K562 (cell line): ENCODE results near the gene ASGR1. TPM values are rescaled to one million over a fixed set of nuclear protein-coding genes. Genes with fewer than 3 reads are reported as not detected.

Experiments used
- BRCA1 ChIP-seq, 2 experiments: fragments of 450-650 bp in 1 of 2; sonication (generic) in 1 of 2; formaldehyde crosslinking in 1 of 2; IDR thresholded peaks; 2 replicates each; pipeline versions ENCODE4 v1.5.0 to v1.6.1; 2017 to 2020; ENCODE audit warnings: mild to moderate bottlenecking in 1 of 2, missing genetic modification reagents in 1 of 2
- CHAMP1 ChIP-seq: fragments of 450-650 bp; IDR thresholded peaks from 2 replicates; pipeline ENCODE4 v1.6.1; 2016; ENCODE audit warnings: mild to moderate bottlenecking
- DMBX1 ChIP-seq: fragments of 250-450 bp; sonication (Bioruptor Pico); IDR thresholded peaks from 2 replicates; pipeline ENCODE4 v1.8.0; 2022; ENCODE audit warnings: inconsistent platforms, mild to moderate bottlenecking, moderate library complexity, borderline replicate concordance
- DNMT1 ChIP-seq: fragments of 450-650 bp; IDR thresholded peaks from 2 replicates; pipeline ENCODE4 v1.6.1; 2016; ENCODE audit warnings: antibody characterized with exemption, mild to moderate bottlenecking
- EGR1 ChIP-seq: fragments of 450-650 bp; conservative IDR thresholded peaks from 2 replicates; pipeline ENCODE4 v1.6.1; 2017; ENCODE audit warnings: mild to moderate bottlenecking
- ELF4 ChIP-seq: fragments of 450-650 bp; formaldehyde crosslinking; IDR thresholded peaks from 2 replicates; pipeline ENCODE4 v1.4.0; 2022; ENCODE audit warnings: missing genetic modification characterization
- FOXA1 ChIP-seq: fragments of 450-650 bp; IDR thresholded peaks from 2 replicates; pipeline ENCODE4 v1.6.1; 2016; ENCODE audit warnings: mild to moderate bottlenecking, borderline replicate concordance
- GATAD2A ChIP-seq: fragments of 450-650 bp; IDR thresholded peaks from 2 replicates; pipeline ENCODE4 v1.6.1; 2017
- HDAC1 ChIP-seq, 2 experiments: fragments of 450-650 bp; IDR thresholded peaks; 2 replicates each; pipeline ENCODE4 v1.6.1; 2016 to 2017; ENCODE audit warnings: inconsistent platforms in 1 of 2, mild to moderate bottlenecking in 1 of 2, moderate library complexity in 1 of 2
- MLLT1 ChIP-seq, 2 experiments: fragments of 450-650 bp; IDR thresholded peaks; 2 replicates each; pipeline ENCODE4 v1.6.1; 2016
- NFIC ChIP-seq: fragments of 450-650 bp; IDR thresholded peaks from 2 replicates; pipeline ENCODE4 v1.6.1; 2017; ENCODE audit warnings: mild to moderate bottlenecking, inconsistent platforms
- NFXL1 ChIP-seq: fragments of 450-650 bp; formaldehyde crosslinking; IDR thresholded peaks from 2 replicates; pipeline ENCODE4 v1.4.0; 2021; ENCODE audit warnings: mild to moderate bottlenecking
- PTBP1 ChIP-seq: fragments of 200-400 bp; formaldehyde crosslinking; IDR thresholded peaks from 2 replicates; pipeline ENCODE4 v1.6.1; 2017; ENCODE audit warnings: low read depth, low read length
- RBFOX2 ChIP-seq: fragments of 200-400 bp; formaldehyde crosslinking; IDR thresholded peaks from 2 replicates; pipeline ENCODE4 v1.6.1; 2017; ENCODE audit warnings: low read depth, mild to moderate bottlenecking, low read length, moderate library complexity
- RBM14 ChIP-seq: fragments of 200-400 bp; formaldehyde crosslinking; IDR thresholded peaks from 2 replicates; pipeline ENCODE4 v1.6.1; 2018; ENCODE audit warnings: low read depth, mild to moderate bottlenecking, low read length, moderate library complexity, borderline replicate concordance; ENCODE audit not compliant: insufficient read depth
- SIN3A ChIP-seq, 2 experiments: fragments of 150-350 bp in 1 of 2; IDR thresholded peaks; 2 replicates each; pipeline ENCODE4 v1.6.1; 2011 to 2016; ENCODE audit warnings: borderline replicate concordance in 2 of 2, low read depth in 2 of 2, low read length in 2 of 2, mild to moderate bottlenecking in 2 of 2, moderate library complexity in 2 of 2; ENCODE audit not compliant: control insufficient read depth in 1 of 2
- SIX5 ChIP-seq, 2 experiments: IDR thresholded peaks; 2 replicates each; pipeline ENCODE4 v1.6.1; 2011; ENCODE audit warnings: low read length in 2 of 2, borderline replicate concordance in 1 of 2, low read depth in 1 of 2, mild to moderate bottlenecking in 1 of 2, moderate library complexity in 1 of 2; ENCODE audit not compliant: insufficient read depth in 1 of 2
- SMARCC2 ChIP-seq: fragments of 450-650 bp; IDR thresholded peaks from 2 replicates; pipeline ENCODE4 v1.6.1; 2017; ENCODE audit warnings: antibody characterized with exemption, moderate library complexity, mild to moderate bottlenecking, low read depth
- SOX6 ChIP-seq: fragments of 450-650 bp; IDR thresholded peaks from 2 replicates; pipeline ENCODE4 v1.6.1; 2014; ENCODE audit warnings: mild to moderate bottlenecking
- SUPT5H ChIP-seq: fragments of 450-650 bp; IDR thresholded peaks from 2 replicates; pipeline ENCODE4 v1.6.1; 2016
- TSC22D4 ChIP-seq: fragments of 450-650 bp; IDR thresholded peaks from 2 replicates; pipeline ENCODE4 v1.6.1; 2016; ENCODE audit warnings: missing genetic modification characterization, missing biosample characterization, control low read depth
- ZBTB1 ChIP-seq: sonication (generic); formaldehyde crosslinking; IDR thresholded peaks from 2 replicates; pipeline ENCODE4 v1.8.1; 2023; ENCODE audit warnings: missing genetic modification reagents, low read depth, mild to moderate bottlenecking, borderline replicate concordance
- ZNF224 ChIP-seq: sonication (generic); formaldehyde crosslinking; IDR thresholded peaks from 2 replicates; pipeline ENCODE4 v1.8.0; 2022; ENCODE audit warnings: mild to moderate bottlenecking, missing genetic modification reagents
- ZNF239 ChIP-seq: fragments of 250-450 bp; sonication (Bioruptor Pico); IDR thresholded peaks from 2 replicates; pipeline ENCODE4 v1.4.0; 2020; ENCODE audit warnings: mild to moderate bottlenecking
- ZNF311 ChIP-seq: fragments of 250-450 bp; sonication (Bioruptor Pico); IDR thresholded peaks from 2 replicates; pipeline ENCODE4 v1.4.0; 2020; ENCODE audit warnings: mild to moderate bottlenecking, moderate library complexity
- polyA plus RNA-seq, 8 experiments: library from polyadenylated mRNA; depleted of rRNA in 4 of 8; stranded (reverse) in 5 of 8; unstranded in 3 of 8; fragments of >200 nt; fragmentation: Nextera tagmentation in 2 of 8; fragmentation: Illumina TruSeq in 1 of 8; extraction: Ambion mirVana in 2 of 8; extraction: Trizol in 1 of 8; gene quantifications; 2 replicates each; pipeline versions ENCODE4 v1.2.1 to v1.2.3, GENCODE V29; 2011 to 2014; ENCODE audit warnings: inconsistent platforms in 1 of 8, missing spikeins in 1 of 8
- total RNA-seq, 7 experiments: library from RNA; depleted of rRNA in 6 of 7; stranded (reverse); fragments of >200 nt in 6 of 7; fragmentation: Illumina TruSeq in 2 of 7; extraction: Trizol in 2 of 7; gene quantifications; 2 replicates each; pipeline versions ENCODE4 v1.2.1 to v1.2.3, GENCODE V29; 2011 to 2021; ENCODE audit warnings: low replicate concordance in 1 of 7

The ASGR1 gene
- total and polyA plus RNA-seq, 9 of the 15 experiments (the other 6 are each of a cell fraction or from before 2014, with no cell fraction given): 0.11 to 1.0 (median 0.64) TPM; not detected in 2

DNA sequence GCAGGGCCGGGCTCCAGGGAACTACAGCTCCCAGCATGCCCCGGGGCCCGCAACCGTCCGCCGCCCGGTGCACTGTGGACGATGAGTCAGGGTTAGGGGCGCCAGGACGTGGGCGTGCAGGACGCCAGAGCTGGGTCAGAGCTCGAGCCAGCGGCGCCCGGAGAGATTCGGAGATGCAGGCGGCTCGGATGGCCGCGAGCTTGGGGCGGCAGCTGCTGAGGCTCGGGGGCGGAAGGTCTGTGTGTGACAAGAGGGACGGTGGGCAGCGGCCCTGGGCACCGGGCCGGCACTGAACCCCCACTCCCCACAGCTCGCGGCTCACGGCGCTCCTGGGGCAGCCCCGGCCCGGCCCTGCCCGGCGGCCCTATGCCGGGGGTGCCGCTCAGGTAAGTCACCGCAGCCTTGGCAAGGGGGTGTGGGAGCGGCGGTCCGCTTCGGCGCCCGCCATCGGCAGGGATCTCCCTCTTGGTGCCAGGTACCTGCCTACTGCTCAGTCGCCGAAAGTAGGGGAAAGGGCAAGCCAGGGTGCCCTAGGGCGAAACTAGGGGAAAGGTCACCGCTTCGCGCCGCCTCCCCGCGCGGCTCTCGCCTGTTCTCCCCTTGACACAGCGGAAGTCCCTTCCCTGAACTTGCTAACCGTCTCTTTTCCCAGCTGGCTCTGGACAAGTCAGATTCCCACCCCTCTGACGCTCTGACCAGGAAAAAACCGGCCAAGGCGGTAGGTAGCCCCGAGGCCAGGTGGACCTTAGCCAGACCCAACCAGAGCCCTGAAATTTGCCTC is 40.8 kb upstream of the ASGR1 start, which contains the start of the genes ACADVL and DLG4 (continued):
- TF ChIP-seq FOXA1 (no peak), RBFOX2 (peak; percentile 86), MLLT1 (IDR thresholded peaks at IDR 0.05) (no peak), ZNF224 (CRISPR knock-in tag) (no peak), NFXL1 (CRISPR knock-in tag) (peak; percentile 63; the same call in 1 of the 2 replicates), SUPT5H (peak; percentile 51; the same call in 1 of the 2 replicates), SMARCC2 (no peak), NFIC (no peak), ZNF239 (no peak), DMBX1 (CRISPR knock-in tag) (no peak), PTBP1 (no peak), SIX5 (IDR thresholded peaks at IDR 0.05; ENCODE audit: borderline replicate concordance in 1 of 2, insufficient read depth in 1 of 2, low read depth in 1 of 2, low read length in 2 of 2) (peak; percentile 67 to 68; a peak in 3 of 4 replicates), ZNF311 (no peak), BRCA1 (IDR thresholded peaks at IDR 0.05) (no peak), BRCA1 (CRISPR knock-in tag; IDR thresholded peaks at IDR 0.05) (no peak), RBM14 (no peak), CHAMP1 (no peak), ZBTB1 (CRISPR knock-in tag) (0 out of 2 replicates have a peak, but pooled peaks have one; percentile 8), EGR1 (peak; percentile 92), SIN3A (IDR thresholded peaks at IDR 0.05; ENCODE audit: borderline replicate concordance in 2 of 2, control insufficient read depth in 1 of 2, low read depth in 2 of 2, low read length in 2 of 2) (peak in 1 of 2 experiments; percentile 65; a peak in 2 of 4 replicates), HDAC1 (IDR thresholded peaks at IDR 0.05) (0 out of 4 replicates have a peak, but pooled peaks of 1 of the 2 experiments have one; percentile 44), SOX6 (no peak), TSC22D4 (tag) (no peak), ELF4 (CRISPR knock-in tag) (peak; percentile 37; the same call in 1 of the 2 replicates), DNMT1 (no peak), GATAD2A (no peak)
